SK-N-SH (cell line): ENCODE data around the gene SORBS1.
"Not testable (repeated sequence)": the region's sequence is repeated elsewhere in the genome, so short reads cannot be mapped to it uniquely, and the experiment has no call there.

Source experiments
- EZH2phosphoT487 ChIP-seq: fragments of 200-600 bp; sonication (generic); IDR thresholded peaks from 2 replicates; pipeline ENCODE4 v1.6.1; 2017; ENCODE audit warnings: low read depth, mixed run types, mild to moderate bottlenecking, antibody characterized with exemption, moderate library complexity, borderline replicate concordance
- FOXM1 ChIP-seq: IDR thresholded peaks from 2 replicates; pipeline ENCODE4 v1.4.0; 2012; ENCODE audit warnings: low read depth, mild to moderate bottlenecking
- RFX5 ChIP-seq: IDR thresholded peaks from 2 replicates; pipeline ENCODE4 v1.6.1; 2012; ENCODE audit warnings: mild to moderate bottlenecking, improper control_type of control experiment, low read length
- SMC3 ChIP-seq: IDR thresholded peaks from 2 replicates; pipeline ENCODE4 v1.6.1; 2012; ENCODE audit warnings: low read depth, low read length, improper control_type of control experiment
- TCF12 ChIP-seq: IDR thresholded peaks from 2 replicates; pipeline ENCODE4 v1.4.0; 2012
- YY1 ChIP-seq: IDR thresholded peaks from 2 replicates; pipeline ENCODE4 v1.4.0; 2012; ENCODE audit warnings: low read depth, mild to moderate bottlenecking
- TF ChIP-seq, protein P1 (sequence below): fragments of 200-600 bp; sonication (generic); IDR thresholded peaks from 2 replicates; pipeline ENCODE4 v1.6.1; 2017; ENCODE audit warnings: antibody characterized with exemption, mild to moderate bottlenecking, moderate library complexity
- TF ChIP-seq, protein P2 (sequence below): IDR thresholded peaks from 2 replicates; pipeline ENCODE4 v1.6.1; 2012; ENCODE audit warnings: mild to moderate bottlenecking, low read depth, low read length, moderate library complexity

DNA sequence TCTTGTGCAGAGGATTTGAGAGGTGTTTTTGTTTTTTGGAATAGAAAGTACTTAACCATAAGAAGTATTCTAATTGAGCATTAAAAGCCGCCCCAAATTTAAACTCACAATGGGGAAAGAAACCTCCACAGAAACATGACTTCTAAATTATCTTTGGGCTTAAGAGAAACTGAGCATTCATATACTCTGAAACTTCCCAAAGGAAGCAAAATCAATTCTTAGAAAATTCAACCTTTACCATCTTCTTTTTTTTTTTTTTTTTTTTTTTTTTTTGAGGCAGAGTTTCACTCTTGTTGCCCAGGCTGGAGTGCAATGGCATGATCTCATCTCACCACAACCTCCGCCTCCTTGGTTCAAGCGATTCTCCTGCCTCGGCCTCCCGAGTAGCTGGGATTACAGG, 93.5 kb downstream of the SORBS1 start:
- not testable (repeated sequence) for TF ChIP-seq YY1, SMC3, FOXM1, RFX5, EZH2phosphoT487, TCF12
- TF ChIP-seq, protein P1, sequence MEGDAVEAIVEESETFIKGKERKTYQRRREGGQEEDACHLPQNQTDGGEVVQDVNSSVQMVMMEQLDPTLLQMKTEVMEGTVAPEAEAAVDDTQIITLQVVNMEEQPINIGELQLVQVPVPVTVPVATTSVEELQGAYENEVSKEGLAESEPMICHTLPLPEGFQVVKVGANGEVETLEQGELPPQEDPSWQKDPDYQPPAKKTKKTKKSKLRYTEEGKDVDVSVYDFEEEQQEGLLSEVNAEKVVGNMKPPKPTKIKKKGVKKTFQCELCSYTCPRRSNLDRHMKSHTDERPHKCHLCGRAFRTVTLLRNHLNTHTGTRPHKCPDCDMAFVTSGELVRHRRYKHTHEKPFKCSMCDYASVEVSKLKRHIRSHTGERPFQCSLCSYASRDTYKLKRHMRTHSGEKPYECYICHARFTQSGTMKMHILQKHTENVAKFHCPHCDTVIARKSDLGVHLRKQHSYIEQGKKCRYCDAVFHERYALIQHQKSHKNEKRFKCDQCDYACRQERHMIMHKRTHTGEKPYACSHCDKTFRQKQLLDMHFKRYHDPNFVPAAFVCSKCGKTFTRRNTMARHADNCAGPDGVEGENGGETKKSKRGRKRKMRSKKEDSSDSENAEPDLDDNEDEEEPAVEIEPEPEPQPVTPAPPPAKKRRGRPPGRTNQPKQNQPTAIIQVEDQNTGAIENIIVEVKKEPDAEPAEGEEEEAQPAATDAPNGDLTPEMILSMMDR = not testable (repeated sequence)
- TF ChIP-seq, protein P2, sequence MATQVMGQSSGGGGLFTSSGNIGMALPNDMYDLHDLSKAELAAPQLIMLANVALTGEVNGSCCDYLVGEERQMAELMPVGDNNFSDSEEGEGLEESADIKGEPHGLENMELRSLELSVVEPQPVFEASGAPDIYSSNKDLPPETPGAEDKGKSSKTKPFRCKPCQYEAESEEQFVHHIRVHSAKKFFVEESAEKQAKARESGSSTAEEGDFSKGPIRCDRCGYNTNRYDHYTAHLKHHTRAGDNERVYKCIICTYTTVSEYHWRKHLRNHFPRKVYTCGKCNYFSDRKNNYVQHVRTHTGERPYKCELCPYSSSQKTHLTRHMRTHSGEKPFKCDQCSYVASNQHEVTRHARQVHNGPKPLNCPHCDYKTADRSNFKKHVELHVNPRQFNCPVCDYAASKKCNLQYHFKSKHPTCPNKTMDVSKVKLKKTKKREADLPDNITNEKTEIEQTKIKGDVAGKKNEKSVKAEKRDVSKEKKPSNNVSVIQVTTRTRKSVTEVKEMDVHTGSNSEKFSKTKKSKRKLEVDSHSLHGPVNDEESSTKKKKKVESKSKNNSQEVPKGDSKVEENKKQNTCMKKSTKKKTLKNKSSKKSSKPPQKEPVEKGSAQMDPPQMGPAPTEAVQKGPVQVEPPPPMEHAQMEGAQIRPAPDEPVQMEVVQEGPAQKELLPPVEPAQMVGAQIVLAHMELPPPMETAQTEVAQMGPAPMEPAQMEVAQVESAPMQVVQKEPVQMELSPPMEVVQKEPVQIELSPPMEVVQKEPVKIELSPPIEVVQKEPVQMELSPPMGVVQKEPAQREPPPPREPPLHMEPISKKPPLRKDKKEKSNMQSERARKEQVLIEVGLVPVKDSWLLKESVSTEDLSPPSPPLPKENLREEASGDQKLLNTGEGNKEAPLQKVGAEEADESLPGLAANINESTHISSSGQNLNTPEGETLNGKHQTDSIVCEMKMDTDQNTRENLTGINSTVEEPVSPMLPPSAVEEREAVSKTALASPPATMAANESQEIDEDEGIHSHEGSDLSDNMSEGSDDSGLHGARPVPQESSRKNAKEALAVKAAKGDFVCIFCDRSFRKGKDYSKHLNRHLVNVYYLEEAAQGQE = not testable (repeated sequence)
